ENCODE results near the gene CELF2.

DNA sequence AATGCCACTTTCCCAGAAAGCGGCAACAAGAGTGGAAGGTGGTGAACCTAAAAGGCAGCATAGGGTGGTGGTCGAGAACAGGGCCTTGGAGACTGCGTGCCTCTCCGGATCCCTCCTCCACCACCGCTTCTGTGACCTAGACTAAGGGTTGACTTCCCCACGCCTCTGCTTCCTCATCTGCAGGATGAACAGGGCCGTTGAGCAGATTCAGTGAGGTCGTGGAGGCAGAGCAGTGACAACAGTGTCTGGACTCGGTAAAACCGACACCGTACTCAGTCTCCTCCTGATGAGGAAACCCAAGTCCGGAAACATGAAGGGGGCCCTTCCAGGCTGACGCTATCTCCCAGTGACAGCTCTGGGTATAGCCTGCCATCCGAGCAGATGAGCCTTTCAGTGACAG lies 162.6 kb downstream of the CELF2 start:
- TF ChIP-seq EZH2phosphoT487 (IDR thresholded peaks at IDR 0.05; ENCODE audit: insufficient read depth, low read depth) (no peak), EZH2 (IDR thresholded peaks at IDR 0.05; ENCODE audit: insufficient read depth, poor library complexity, severe bottlenecking) (no peak)

Data from GM23248 (cell line).